Tibial artery (tissue), 4 donors: Measurements from ENCODE around the gene RPS24.

ENCODE experiments used
- DNase-seq, 2 donors: peaks; one replicate each; pipeline ENCODE4 v3.0.0-alpha.2; 2019
- H3K27ac ChIP-seq, 2 donors: fragments of 200-600 bp; sonication (generic) in 1 of 2; 1 replicate in 1 of 2; 2 replicates in 1 of 2; pipeline ENCODE4 v1.5.1; 2018 to 2019; ENCODE audit warnings: mild to moderate bottlenecking in 1 of 2
- H3K27me3 ChIP-seq, 2 donors: fragments of 200-600 bp; sonication (generic) in 1 of 2; one replicate each; pipeline versions ENCODE4 v1.5.1 to v1.6.0; 2016 to 2019
- H3K36me3 ChIP-seq, 3 donors: fragments of 200-600 bp; sonication (generic) in 2 of 3; one replicate each; pipeline ENCODE4 v1.5.1; 2016 to 2019; ENCODE audit warnings: mild to moderate bottlenecking in 2 of 3
- H3K4me1 ChIP-seq, 4 donors: fragments of 200-600 bp; sonication (generic) in 2 of 4; 1 replicate in 3 of 4; 2 replicates in 1 of 4; pipeline ENCODE4 v1.5.1; 2016 to 2019
- H3K4me3 ChIP-seq, 2 donors: fragments of 200-600 bp; sonication (generic) in 1 of 2; 1 replicate in 1 of 2; 2 replicates in 1 of 2; pipeline ENCODE4 v1.5.1; 2018 to 2019; ENCODE audit warnings: mild to moderate bottlenecking in 2 of 2
- H3K9me3 ChIP-seq, 3 donors: fragments of 200-600 bp; sonication (generic) in 1 of 3; one replicate each; pipeline ENCODE4 v1.5.1; 2016 to 2019
- CTCF ChIP-seq, 2 experiments: fragments of 200-600 bp in 1 of 2; fragments of 450-650 bp in 1 of 2; IDR thresholded peaks; one replicate each; pipeline ENCODE4 v1.5.1; 2017 to 2019; ENCODE audit warnings: antibody characterized with exemption in 2 of 2, mild to moderate bottlenecking in 1 of 2, moderate library complexity in 1 of 2
- intact Hi-C: fragments of 100-400 bp; cut with DNase I; formaldehyde crosslinking; loops from one replicate; pipeline ENCODE4 v1.15.0; 2023; ENCODE audit warnings: low total_unique reads

The RPS24 gene

GRCh38 chr10:78009662-78010061 is 24.0 kb upstream of the RPS24 start:
- peaks cover 85 to 100% (median 87%) of the 10 kb centered on the region in 3 donors for H3K36me3 ChIP-seq
- H3K4me3 ChIP-seq: no peak overlapping the region
- DNase-seq: no peak
- H3K27ac ChIP-seq: no peak overlapping the region
- TF ChIP-seq CTCF (IDR thresholded peaks at IDR 0.05): no peak
- intact Hi-C loops: no loop called here
- H3K27me3 ChIP-seq: no peaks in the 10 kb centered on the region
- no peaks in the 10 kb centered on the region for H3K4me1 ChIP-seq
- H3K9me3 ChIP-seq: no peaks in the 10 kb centered on the region

GRCh38 chr10:78010278-78010677 is 23.4 kb upstream of the RPS24 start:
- Histone ChIP-seq H3K36me3 (peaks cover 82 to 100% (median 85%) of the 10 kb centered on the region in 3 donors), H3K4me1 (no peaks in the 10 kb centered on the region), H3K9me3 (no peaks in the 10 kb centered on the region), H3K27me3 (no peaks in the 10 kb centered on the region), H3K4me3 (no peak overlapping the region), H3K27ac (no peak overlapping the region)
- no peak for DNase-seq
- TF ChIP-seq CTCF (IDR thresholded peaks at IDR 0.05): no peak
- intact Hi-C loops: no loop called here

GRCh38 chr10:78011065-78011464 is 22.6 kb upstream of the RPS24 start:
- no peak for DNase-seq
- intact Hi-C loops: no loop called here
- H3K27ac ChIP-seq: no peak overlapping the region
- no peak overlapping the region for H3K4me3 ChIP-seq
- no peaks in the 10 kb centered on the region for H3K4me1 ChIP-seq
- no peaks in the 10 kb centered on the region for H3K27me3 ChIP-seq
- H3K36me3 ChIP-seq: peaks cover 85 to 100% (median 85%) of the 10 kb centered on the region in 3 donors
- no peak for TF ChIP-seq CTCF (IDR thresholded peaks at IDR 0.05)
- no peaks in the 10 kb centered on the region for H3K9me3 ChIP-seq

GRCh38 chr10:78013564-78013963 is 20.1 kb upstream of the RPS24 start:
- Histone ChIP-seq H3K4me1 (no peaks in the 10 kb centered on the region), H3K36me3 (peaks cover 90 to 100% (median 90%) of the 10 kb centered on the region in 3 donors), H3K27ac (no peak overlapping the region), H3K9me3 (no peaks in the 10 kb centered on the region), H3K4me3 (no peak overlapping the region), H3K27me3 (no peaks in the 10 kb centered on the region)
- no peak for DNase-seq
- intact Hi-C loops: no loop called here
- no peak for TF ChIP-seq CTCF (IDR thresholded peaks at IDR 0.05)

GRCh38 chr10:78015546-78015945 is 18.1 kb upstream of the RPS24 start:
- H3K27ac ChIP-seq: no peak overlapping the region
- H3K9me3 ChIP-seq: no peaks in the 10 kb centered on the region
- H3K36me3 ChIP-seq: peaks cover 90 to 100% (median 90%) of the 10 kb centered on the region in 3 donors
- no peak for DNase-seq
- no peaks in the 10 kb centered on the region for H3K27me3 ChIP-seq
- intact Hi-C loops: no loop called here
- no peaks in the 10 kb centered on the region for H3K4me1 ChIP-seq
- no peak overlapping the region for H3K4me3 ChIP-seq
- TF ChIP-seq CTCF (IDR thresholded peaks at IDR 0.05): no peak

GRCh38 chr10:78017856-78018255 is 15.8 kb upstream of the RPS24 start:
- intact Hi-C loops: no loop called here
- Histone ChIP-seq H3K4me1 (no peaks in the 10 kb centered on the region), H3K4me3 (no peak overlapping the region), H3K9me3 (no peaks in the 10 kb centered on the region), H3K27ac (no peak overlapping the region), H3K36me3 (peaks cover 90 to 100% (median 90%) of the 10 kb centered on the region in 3 donors), H3K27me3 (no peaks in the 10 kb centered on the region)
- TF ChIP-seq CTCF (IDR thresholded peaks at IDR 0.05): no peak
- DNase-seq: no peak
